Measurements from ENCODE around the gene LRRC8D.

GRCh38 chr1:89806616-89807015 lies 14.2 kb upstream of the LRRC8D start:
- no peak for TF ChIP-seq NFE2 (IDR thresholded peaks at IDR 0.05; ENCODE audit: low read depth)
- TF ChIP-seq, protein P1, sequence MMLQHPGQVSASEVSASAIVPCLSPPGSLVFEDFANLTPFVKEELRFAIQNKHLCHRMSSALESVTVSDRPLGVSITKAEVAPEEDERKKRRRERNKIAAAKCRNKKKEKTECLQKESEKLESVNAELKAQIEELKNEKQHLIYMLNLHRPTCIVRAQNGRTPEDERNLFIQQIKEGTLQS (IDR thresholded peaks at IDR 0.05), result no peak
- TF ChIP-seq, protein P1 (CRISPR knock-in tag; conservative IDR thresholded peaks at IDR 0.05), result no peak
